SIG-M5 treated with dmso at 0.1 percent for 504 hours (cell line): ENCODE results near the gene POGZ.
A peak's percentile ranks its signal among the peaks of the same experiment; 100 is the strongest.
"Not testable (repeated sequence)": the region's sequence is repeated elsewhere in the genome, so short reads cannot be mapped to it uniquely, and the experiment has no call there.

Experiments
- DNase-seq: peaks from one replicate; lab custom pipeline; 2025; ENCODE audit not compliant: unreplicated experiment; lab: John Stamatoyannopoulos, UW

Gene POGZ

GRCh38 chr1:151425103-151425502 is 34.2 kb downstream of the POGZ start:
- no peak for DNase-seq

- DNase-seq = no peak
Observed at GRCh38 chr1:151419819-151420218, 39.5 kb downstream of the POGZ start.

GRCh38 chr1:151418081-151418480 is 41.2 kb downstream of the POGZ start:
- no peak for DNase-seq

GRCh38 chr1:151416231-151416630 is 43.1 kb downstream of the POGZ start:
- DNase-seq = peak; percentile 28

- no peak for DNase-seq
Observed at GRCh38 chr1:151411884-151412283, 47.4 kb downstream of the POGZ start.

- DNase-seq = no peak
Observed at GRCh38 chr1:151408891-151409290, 50.4 kb downstream of the POGZ start.

GRCh38 chr1:151407304-151407703 is 52.0 kb downstream of the POGZ start:
- no peak for DNase-seq

GRCh38 chr1:151406176-151406575 is 53.1 kb downstream of the POGZ start:
- DNase-seq = no peak

- DNase-seq = no peak
Observed at GRCh38 chr1:151405187-151405951, 53.9 kb downstream of the POGZ start.

GRCh38 chr1:151403612-151404011 is 55.7 kb downstream of the POGZ start:
- DNase-seq = no peak

GRCh38 chr1:151402764-151403163 is 56.5 kb downstream of the POGZ start:
- DNase-seq = no peak

GRCh38 chr1:151401860-151402259 is 57.4 kb downstream of the POGZ start:
- DNase-seq = no peak

- no peak for DNase-seq
Observed at GRCh38 chr1:151401125-151401788, 58.0 kb downstream of the POGZ start.

GRCh38 chr1:151399324-151400171 is 59.7 kb downstream of the POGZ start, which contains the start of gene PSMB4:
TSS of gene PSMB4 (plus strand) at chr1:151399573. CDS start at chr1:151399588, 15 bp downstream.
- DNase-seq = peak; percentile 99

- not testable (repeated sequence) for DNase-seq
Observed at GRCh38 chr1:151396265-151396664, 63.0 kb downstream of the POGZ start.

- DNase-seq = no peak
Observed at GRCh38 chr1:151393583-151393982, 65.7 kb downstream of the POGZ start.

GRCh38 chr1:151391079-151391563 is 68.2 kb downstream of the POGZ start:
- DNase-seq = no peak

- not testable (repeated sequence) for DNase-seq
Observed at GRCh38 chr1:151390221-151391078, 68.8 kb downstream of the POGZ start.

- DNase-seq = no peak
Observed at GRCh38 chr1:151386002-151386401, 73.3 kb downstream of the POGZ start.

- DNase-seq = no peak
Observed at GRCh38 chr1:151384584-151384983, 74.7 kb downstream of the POGZ start.
